NCI-H2081 treated with DMSO at 0.1 percent for 48 hours (cell line): Measurements from ENCODE around the gene LRRC8A.

ENCODE experiments used
- DNase-seq: peaks from one replicate; lab custom pipeline; 2025; lab: John Stamatoyannopoulos, UW

Gene LRRC8A

GRCh38 chr9:128902351-128903078 is 20.6 kb downstream of the LRRC8A start:
- DNase-seq = peak; percentile 19

GRCh38 chr9:128903079-128903461 is 21.1 kb downstream of the LRRC8A start:
- no peak for DNase-seq

- no peak for DNase-seq
Observed at GRCh38 chr9:128903871-128904620, 22.1 kb downstream of the LRRC8A start.

GRCh38 chr9:128905964-128906363 is 24.0 kb downstream of the LRRC8A start:
- DNase-seq = no peak

GRCh38 chr9:128906741-128907140 is 24.8 kb downstream of the LRRC8A start:
- DNase-seq = no peak

GRCh38 chr9:128908372-128908771 is 26.4 kb downstream of the LRRC8A start:
- no peak for DNase-seq

GRCh38 chr9:128909859-128910258 is 27.9 kb downstream of the LRRC8A start:
- no peak for DNase-seq

GRCh38 chr9:128910906-128911305 is 29.0 kb downstream of the LRRC8A start:
- DNase-seq = no peak

- no peak for DNase-seq
Observed at GRCh38 chr9:128911529-128912035, 29.6 kb downstream of the LRRC8A start.

GRCh38 chr9:128912270-128912853 is 30.4 kb downstream of the LRRC8A start:
- DNase-seq = no peak

GRCh38 chr9:128913048-128913900 is 31.3 kb downstream of the LRRC8A start:
- no peak for DNase-seq

- no peak for DNase-seq
Observed at GRCh38 chr9:128913995-128914772, 32.3 kb downstream of the LRRC8A start.

GRCh38 chr9:128916204-128916603 is 34.3 kb downstream of the LRRC8A start:
- no peak for DNase-seq

GRCh38 chr9:128916745-128917144 is 34.8 kb downstream of the LRRC8A start:
- DNase-seq = no peak

GRCh38 chr9:128917151-128917849 is 35.4 kb downstream of the LRRC8A start:
- DNase-seq = no peak

- DNase-seq = no peak
Observed at GRCh38 chr9:128918921-128919320, 37.0 kb downstream of the LRRC8A start.

- DNase-seq = no peak
Observed at GRCh38 chr9:128919402-128920089, 37.6 kb downstream of the LRRC8A start.

- no peak for DNase-seq
Observed at GRCh38 chr9:128920381-128921058, 38.6 kb downstream of the LRRC8A start, which contains the start of gene PHYHD1. TSS of gene PHYHD1 (plus strand) at chr9:128920982. CDS start at chr9:128922324, 1,342 bp downstream.
